Neural crest cell (in vitro differentiated cells): ENCODE results near the gene XYLT1. TPM values are rescaled to one million over a fixed set of nuclear protein-coding genes. Genes with fewer than 3 reads are reported as not detected.

ENCODE experiments used
- DNase-seq: peaks from one replicate; pipeline ENCODE4 v3.0.0; 2021; ENCODE audit warnings: low read depth, mixed read lengths, low spot score
- H3K27ac Mint-ChIP-seq: one replicate; pipeline ENCODE4 v1.8.0; 2021; ENCODE audit warnings: mild to moderate bottlenecking, mixed read lengths; ENCODE audit not compliant: unreplicated experiment
- H3K27me3 Mint-ChIP-seq: 2 replicates; pipeline ENCODE4 v1.8.0; 2021; ENCODE audit warnings: low read depth, mild to moderate bottlenecking, mixed read lengths
- H3K36me3 Mint-ChIP-seq: 2 replicates; pipeline ENCODE4 v1.8.0; 2021; ENCODE audit warnings: low read depth, mild to moderate bottlenecking, mixed read lengths
- H3K4me1 Mint-ChIP-seq: 2 replicates; pipeline ENCODE4 v1.8.0; 2021; ENCODE audit warnings: mixed read lengths
- H3K4me3 Mint-ChIP-seq: one replicate; pipeline ENCODE4 v1.8.0; 2021; ENCODE audit warnings: mild to moderate bottlenecking, mixed read lengths
- H3K9me3 Mint-ChIP-seq: 2 replicates; pipeline ENCODE4 v1.8.0; 2021; ENCODE audit warnings: mixed read lengths
- CTCF ChIP-seq: fragments of 200-600 bp; sonication (generic); conservative IDR thresholded peaks from 2 replicates; pipeline ENCODE4 v1.5.0; 2021; ENCODE audit warnings: antibody characterized with exemption, mild to moderate bottlenecking
- total RNA-seq: library from RNA; stranded (reverse); gene quantifications from 2 replicates; pipeline ENCODE4 v1.2.1, GENCODE V29; 2021

XYLT1 gene
- total RNA-seq, 1 donor from 2014 or later, result 15.0 TPM

- Mint-ChIP-seq H3K4me1 (peaks cover 29% of the 10 kb centered on the region), H3K9me3 (no peaks in the 10 kb centered on the region), H3K36me3 (no peaks in the 10 kb centered on the region), H3K27ac (peak overlapping the region; percentile 91), H3K4me3 (no peak overlapping the region), H3K27me3 (no peaks in the 10 kb centered on the region)
- TF ChIP-seq CTCF, result no peak
- DNase-seq, result no peak
Observed at GRCh38 chr16:17397499-17397891, 73.3 kb downstream of the XYLT1 start.

GRCh38 chr16:17396762-17397498 lies 73.8 kb downstream of the XYLT1 start:
- no peaks in the 10 kb centered on the region for H3K9me3 Mint-ChIP-seq
- no peak for DNase-seq
- H3K27ac Mint-ChIP-seq, result peak overlapping the region; percentile 28
- peaks cover 35% of the 10 kb centered on the region for H3K4me1 Mint-ChIP-seq
- H3K4me3 Mint-ChIP-seq, result no peak overlapping the region
- no peak for TF ChIP-seq CTCF
- peaks cover 3% of the 10 kb centered on the region for H3K36me3 Mint-ChIP-seq
- H3K27me3 Mint-ChIP-seq, result no peaks in the 10 kb centered on the region

- no peaks in the 10 kb centered on the region for H3K9me3 Mint-ChIP-seq
- H3K27me3 Mint-ChIP-seq, result no peaks in the 10 kb centered on the region
- no peak for TF ChIP-seq CTCF
- peaks cover 44% of the 10 kb centered on the region for H3K4me1 Mint-ChIP-seq
- no peak overlapping the region for H3K27ac Mint-ChIP-seq
- DNase-seq, result no peak
- peaks cover 5% of the 10 kb centered on the region for H3K36me3 Mint-ChIP-seq
- H3K4me3 Mint-ChIP-seq, result no peak overlapping the region
Observed at GRCh38 chr16:17395849-17396480, 74.8 kb downstream of the XYLT1 start.

GRCh38 chr16:17392857-17393692 lies 77.7 kb downstream of the XYLT1 start:
- Mint-ChIP-seq H3K36me3 (peaks cover 5% of the 10 kb centered on the region), H3K4me1 (peaks cover 45% of the 10 kb centered on the region), H3K27ac (no peak overlapping the region), H3K4me3 (no peak overlapping the region), H3K9me3 (no peaks in the 10 kb centered on the region), H3K27me3 (no peaks in the 10 kb centered on the region)
- DNase-seq, result no peak
- TF ChIP-seq CTCF, result no peak

GRCh38 chr16:17392127-17392856 lies 78.5 kb downstream of the XYLT1 start:
- H3K4me3 Mint-ChIP-seq, result no peak overlapping the region
- no peaks in the 10 kb centered on the region for H3K9me3 Mint-ChIP-seq
- no peak for TF ChIP-seq CTCF

More at GRCh38 chr16:17392127-17392856, 78.5 kb downstream of the XYLT1 start:
- Mint-ChIP-seq H3K36me3 (peaks cover 5% of the 10 kb centered on the region), H3K27ac (peak overlapping the region; percentile 36), H3K4me1 (peaks cover 37% of the 10 kb centered on the region), H3K27me3 (no peaks in the 10 kb centered on the region)
- no peak for DNase-seq
